ENCODE data around the gene ENTHD1. TPM values are rescaled to one million over a fixed set of nuclear protein-coding genes. Genes with fewer than 3 reads are reported as not detected.

ENTHD1 gene
- total RNA-seq, 4 donors from 2014 or later: not detected

DNA sequence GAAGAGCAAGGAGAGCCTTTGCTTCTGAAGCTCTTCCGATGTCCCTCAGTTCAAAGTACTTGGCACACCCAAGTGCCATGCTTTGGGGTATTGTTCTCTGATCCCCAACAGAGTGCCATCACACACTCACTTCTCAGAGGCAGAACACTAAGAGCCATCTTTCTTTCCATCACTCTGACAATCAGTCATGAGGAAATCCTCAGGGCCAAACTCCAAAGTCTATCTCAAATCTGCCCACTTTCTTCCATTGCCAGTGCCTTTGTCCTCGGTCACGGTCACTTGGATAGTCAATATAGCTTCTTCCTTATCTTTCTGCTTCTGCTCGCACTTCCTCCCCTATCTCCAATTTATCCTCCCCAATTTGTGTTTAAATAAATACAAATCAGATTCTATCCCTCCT is 90.9 kb downstream of the ENTHD1 start:
- 90% methylated on average over 4 of the region's 4 CpGs for WGBS
- peaks cover 0 to 54% (median 0%) of the 10 kb centered on the region in 4 donors for H3K27me3 ChIP-seq
- no peaks in the 10 kb centered on the region for H3K4me1 ChIP-seq
- DNase-seq (ENCODE audit: extremely low spot score): no peak
- intact Hi-C loops (cut with DNase I): no loop called here
- no peak overlapping the region for H3K4me3 ChIP-seq
- H3K27ac ChIP-seq (replicated peaks in 1 of 4): no peak overlapping the region
- TF ChIP-seq, protein P1, sequence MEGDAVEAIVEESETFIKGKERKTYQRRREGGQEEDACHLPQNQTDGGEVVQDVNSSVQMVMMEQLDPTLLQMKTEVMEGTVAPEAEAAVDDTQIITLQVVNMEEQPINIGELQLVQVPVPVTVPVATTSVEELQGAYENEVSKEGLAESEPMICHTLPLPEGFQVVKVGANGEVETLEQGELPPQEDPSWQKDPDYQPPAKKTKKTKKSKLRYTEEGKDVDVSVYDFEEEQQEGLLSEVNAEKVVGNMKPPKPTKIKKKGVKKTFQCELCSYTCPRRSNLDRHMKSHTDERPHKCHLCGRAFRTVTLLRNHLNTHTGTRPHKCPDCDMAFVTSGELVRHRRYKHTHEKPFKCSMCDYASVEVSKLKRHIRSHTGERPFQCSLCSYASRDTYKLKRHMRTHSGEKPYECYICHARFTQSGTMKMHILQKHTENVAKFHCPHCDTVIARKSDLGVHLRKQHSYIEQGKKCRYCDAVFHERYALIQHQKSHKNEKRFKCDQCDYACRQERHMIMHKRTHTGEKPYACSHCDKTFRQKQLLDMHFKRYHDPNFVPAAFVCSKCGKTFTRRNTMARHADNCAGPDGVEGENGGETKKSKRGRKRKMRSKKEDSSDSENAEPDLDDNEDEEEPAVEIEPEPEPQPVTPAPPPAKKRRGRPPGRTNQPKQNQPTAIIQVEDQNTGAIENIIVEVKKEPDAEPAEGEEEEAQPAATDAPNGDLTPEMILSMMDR (IDR thresholded peaks at IDR 0.05): no peak
- TF ChIP-seq POLR2A (IDR thresholded peaks at IDR 0.05; ENCODE audit: low read depth): no peak
- no peaks in the 10 kb centered on the region for H3K36me3 ChIP-seq
- H3K9me3 ChIP-seq: peaks cover 0 to 16% (median 13%) of the 10 kb centered on the region in 4 donors

DNA sequence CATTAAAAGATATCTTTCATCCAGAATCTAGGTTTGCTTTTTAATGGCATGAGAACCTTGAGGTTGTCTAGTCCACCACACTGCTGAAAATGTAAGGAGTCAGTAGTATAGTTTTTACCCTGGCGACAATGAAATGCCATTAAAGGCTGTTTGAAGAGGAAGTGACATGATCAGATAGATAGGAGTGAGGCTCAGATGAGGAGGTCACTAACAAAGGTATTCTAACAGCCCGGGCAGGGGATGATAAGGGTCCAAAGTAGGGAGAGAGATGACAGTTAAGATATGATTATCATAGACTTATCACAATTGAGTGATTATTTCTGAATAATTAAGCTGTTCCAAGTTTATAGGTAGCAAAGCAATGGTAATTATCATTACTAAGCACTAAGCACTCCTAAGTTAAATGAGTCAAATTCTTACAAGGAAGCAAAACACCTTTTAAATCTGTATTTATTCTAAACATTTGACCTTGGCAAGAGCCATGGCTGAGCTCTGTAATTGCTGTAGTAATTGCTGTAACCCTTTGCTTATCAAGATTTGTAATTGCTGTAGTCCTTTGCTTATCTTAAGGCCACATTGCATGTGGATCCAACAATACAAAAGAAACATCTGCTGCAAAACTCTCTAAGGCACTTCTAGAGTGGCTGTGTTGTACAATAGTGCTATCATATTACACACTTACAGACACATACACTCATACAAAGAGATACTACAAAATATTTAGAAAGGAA is 92.6 kb downstream of the ENTHD1 start:
- Histone ChIP-seq H3K4me1 (no peaks in the 10 kb centered on the region), H3K27ac (replicated peaks in 1 of 4) (no peak overlapping the region), H3K4me3 (no peak overlapping the region), H3K36me3 (no peaks in the 10 kb centered on the region), H3K9me3 (peaks cover 0 to 30% (median 22%) of the 10 kb centered on the region in 4 donors), H3K27me3 (peaks cover 0 to 47% (median 0%) of the 10 kb centered on the region in 4 donors)
- intact Hi-C loops (cut with DNase I): no loop called here
- TF ChIP-seq, protein P1 (IDR thresholded peaks at IDR 0.05): no peak
- TF ChIP-seq POLR2A (IDR thresholded peaks at IDR 0.05; ENCODE audit: low read depth): no peak
- TF ChIP-seq POLR2AphosphoS5 (IDR thresholded peaks at IDR 0.05): no peak
- no peak for TF ChIP-seq EP300 (IDR thresholded peaks at IDR 0.05)
- no peak for DNase-seq (ENCODE audit: extremely low spot score)
- 61% methylated on average over 2 of the region's 2 CpGs for WGBS

DNA sequence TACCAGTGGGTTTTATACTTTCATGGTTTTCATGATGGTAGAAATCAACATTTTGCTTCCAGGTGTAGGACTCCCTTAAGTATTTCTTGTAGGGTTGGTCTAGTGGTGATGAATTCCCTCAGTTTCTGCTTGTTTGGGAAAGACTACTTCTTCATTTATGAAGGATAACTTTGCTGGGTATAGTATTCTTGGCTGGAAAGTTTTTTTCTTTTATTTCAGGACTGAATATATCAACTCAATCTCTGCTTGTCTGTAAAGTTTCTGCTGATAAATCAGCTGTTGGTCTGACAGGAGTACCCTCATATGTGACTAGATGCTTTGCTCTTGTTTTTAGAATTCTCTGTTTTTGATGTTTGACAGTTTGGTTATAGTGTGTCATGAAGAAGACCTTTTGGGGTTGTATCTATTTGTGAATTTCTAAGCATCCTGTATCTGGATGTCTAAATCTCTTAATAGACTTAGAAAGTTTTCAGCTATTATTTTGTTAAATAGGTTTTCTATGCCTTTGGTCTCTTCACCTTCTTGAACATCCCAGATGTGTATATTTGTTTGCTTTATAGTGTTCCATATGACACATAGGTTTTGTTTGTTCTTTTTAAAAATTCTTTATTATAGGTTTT is 95.9 kb downstream of the ENTHD1 start:
- DNase-seq (ENCODE audit: extremely low spot score): no peak
- no peaks in the 10 kb centered on the region for H3K36me3 ChIP-seq
- intact Hi-C loops (cut with DNase I): no loop called here
- H3K9me3 ChIP-seq: peaks cover 0 to 30% (median 22%) of the 10 kb centered on the region in 4 donors
- H3K27ac ChIP-seq (replicated peaks in 1 of 4): no peak overlapping the region
- H3K4me1 ChIP-seq: no peaks in the 10 kb centered on the region
- TF ChIP-seq POLR2AphosphoS5 (IDR thresholded peaks at IDR 0.05): no peak
- TF ChIP-seq, protein P1 (IDR thresholded peaks at IDR 0.05): no peak
- TF ChIP-seq POLR2A (IDR thresholded peaks at IDR 0.05; ENCODE audit: low read depth): no peak
- no peak for TF ChIP-seq EP300 (IDR thresholded peaks at IDR 0.05)
- no peak overlapping the region for H3K4me3 ChIP-seq
- peaks cover 0 to 23% (median 0%) of the 10 kb centered on the region in 4 donors for H3K27me3 ChIP-seq

DNA sequence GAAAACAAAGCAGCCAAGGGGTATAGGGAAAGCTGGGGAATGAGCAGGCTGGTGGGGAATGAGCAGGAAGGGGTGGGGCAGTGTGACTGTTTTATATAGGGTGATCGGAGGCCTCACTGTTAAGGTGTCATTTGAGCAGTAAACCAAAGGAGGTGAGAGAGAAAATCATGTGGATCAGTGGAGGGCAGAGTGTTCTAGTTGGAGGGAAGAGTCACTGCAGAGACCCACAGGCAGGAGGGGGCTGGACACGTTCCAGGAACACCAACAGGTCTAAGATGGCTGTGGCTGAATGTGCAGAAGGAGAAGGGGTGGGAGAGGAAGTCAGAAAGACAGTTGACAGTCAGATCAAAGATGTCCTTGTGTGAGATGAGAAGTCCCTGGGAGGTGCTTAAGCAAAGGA is 103.8 kb downstream of the ENTHD1 start:
- Histone ChIP-seq H3K4me3 (no peak overlapping the region), H3K27me3 (no peaks in the 10 kb centered on the region), H3K36me3 (no peaks in the 10 kb centered on the region), H3K9me3 (peaks cover 0 to 4% (median 0%) of the 10 kb centered on the region in 4 donors), H3K4me1 (no peaks in the 10 kb centered on the region), H3K27ac (replicated peaks in 1 of 4) (no peak overlapping the region)
- TF ChIP-seq, protein P1 (IDR thresholded peaks at IDR 0.05): no peak
- TF ChIP-seq EP300 (IDR thresholded peaks at IDR 0.05): no peak
- no peak for TF ChIP-seq POLR2A (IDR thresholded peaks at IDR 0.05; ENCODE audit: low read depth)
- intact Hi-C loops (cut with DNase I): no loop called here
- no peak for DNase-seq (ENCODE audit: extremely low spot score)
- WGBS: 50% methylated on average over 2 of the region's 2 CpGs

Data from esophagus muscularis mucosa (tissue), 4 donors.